BLaER1 treated with 17β-estradiol and CSF1 and Interleukin-3, amounts not matched to agents 10 nM and 100 nM (cell line): ENCODE data around the gene ANKRD28.

Experiments used
- H3K27ac ChIP-seq, 11 experiments: shearing (Covaris generic); formaldehyde crosslinking; 2 replicates each; pipeline ENCODE4 v1.8.1; 2022
- H3K27me3 ChIP-seq, 11 experiments: shearing (Covaris generic); formaldehyde crosslinking; 2 replicates each; pipeline ENCODE4 v1.8.1; 2022
- H3K36me3 ChIP-seq, 11 experiments: shearing (Covaris generic); formaldehyde crosslinking; 2 replicates each; pipeline ENCODE4 v1.8.1; 2022
- H3K4me1 ChIP-seq, 10 experiments: shearing (Covaris generic); formaldehyde crosslinking; 2 replicates each; pipeline ENCODE4 v1.8.1; 2022
- H3K4me2 ChIP-seq, 11 experiments: shearing (Covaris generic); formaldehyde crosslinking; 2 replicates each; pipeline ENCODE4 v1.8.1; 2022
- H3K4me3 ChIP-seq, 10 experiments: shearing (Covaris generic); formaldehyde crosslinking; 2 replicates each; pipeline ENCODE4 v1.8.1; 2022
- H3K9ac ChIP-seq, 11 experiments: shearing (Covaris generic); formaldehyde crosslinking; 2 replicates each; pipeline ENCODE4 v1.8.1; 2022
- H3K9me3 ChIP-seq, 11 experiments: shearing (Covaris generic); formaldehyde crosslinking; replicated peaks in 1 of 11; 2 replicates each; pipeline ENCODE4 v1.8.1; 2022
- H4K20me1 ChIP-seq, 11 experiments: shearing (Covaris generic); formaldehyde crosslinking; 2 replicates each; pipeline ENCODE4 v1.8.1; 2022
- Cebpa-rat ChIP-seq, 11 experiments: shearing (Covaris generic); IDR thresholded peaks; 2 replicates each; pipeline ENCODE4 v1.8.1; 2022

ANKRD28 gene

GRCh38 chr3:15791525-15791924 is 6.3 kb downstream of the ANKRD28 start:
- no peak overlapping the region for H3K27ac ChIP-seq
- H3K27me3 ChIP-seq: no peaks in the 10 kb centered on the region
- H3K4me1 ChIP-seq: peaks cover 9 to 67% (median 22%) of the 10 kb centered on the region in 10 experiments
- peaks cover 0 to 66% (median 6%) of the 10 kb centered on the region in 11 experiments; a peak in 9 of 22 replicates for H4K20me1 ChIP-seq
- peaks cover 10 to 36% (median 26%) of the 10 kb centered on the region in 11 experiments; a peak in 20 of 22 replicates for H3K9me3 ChIP-seq
- H3K36me3 ChIP-seq: peaks cover 12 to 87% (median 69%) of the 10 kb centered on the region in 11 experiments; a peak in 21 of 22 replicates
- peak overlapping the region in 7 of 11 experiments; percentile 11 to 91 (median 80); a peak in 10 of 22 replicates for H3K4me2 ChIP-seq
- H3K4me3 ChIP-seq: peak overlapping the region in 6 of 10 experiments; percentile 37 to 74 (median 66); a peak in 9 of 20 replicates
- no peak for TF ChIP-seq Cebpa-rat (IDR thresholded peaks at IDR 0.05)
- no peak overlapping the region for H3K9ac ChIP-seq

GRCh38 chr3:15787941-15788340 is 9.8 kb downstream of the ANKRD28 start:
- peaks cover 0 to 94% (median 33%) of the 10 kb centered on the region in 11 experiments; a peak in 14 of 22 replicates for H4K20me1 ChIP-seq
- no peak overlapping the region for H3K27ac ChIP-seq
- H3K4me2 ChIP-seq: no peak overlapping the region
- no peak overlapping the region for H3K9ac ChIP-seq
- H3K27me3 ChIP-seq: no peaks in the 10 kb centered on the region
- peaks cover 17 to 99% (median 78%) of the 10 kb centered on the region in 11 experiments; a peak in 21 of 22 replicates for H3K36me3 ChIP-seq
- TF ChIP-seq Cebpa-rat (IDR thresholded peaks at IDR 0.05): no peak
- peaks cover 10 to 36% (median 26%) of the 10 kb centered on the region in 11 experiments; a peak in 20 of 22 replicates for H3K9me3 ChIP-seq
- H3K4me1 ChIP-seq: peaks cover 12 to 75% (median 23%) of the 10 kb centered on the region in 10 experiments
- H3K4me3 ChIP-seq: no peak overlapping the region

- Histone ChIP-seq H3K27me3 (no peaks in the 10 kb centered on the region), H3K27ac (no peak overlapping the region), H3K36me3 (peaks cover 17 to 99% (median 77%) of the 10 kb centered on the region in 11 experiments; a peak in 21 of 22 replicates), H3K4me3 (no peak overlapping the region), H3K9ac (no peak overlapping the region), H3K9me3 (peaks cover 10 to 34% (median 25%) of the 10 kb centered on the region in 11 experiments; a peak in 20 of 22 replicates), H4K20me1 (peaks cover 0 to 98% (median 37%) of the 10 kb centered on the region in 11 experiments; a peak in 14 of 22 replicates), H3K4me2 (0 out of 22 replicates have a peak overlapping the region, but pooled peaks of 1 of the 11 experiments have one; percentile 1), H3K4me1 (peaks cover 12 to 75% (median 22%) of the 10 kb centered on the region in 10 experiments)
- no peak for TF ChIP-seq Cebpa-rat (IDR thresholded peaks at IDR 0.05)
Measured at GRCh38 chr3:15787526-15787925, 10.3 kb downstream of the ANKRD28 start.

GRCh38 chr3:15783361-15783969 is 14.3 kb downstream of the ANKRD28 start:
- H3K4me2 ChIP-seq: peak overlapping the region; percentile 30 to 88 (median 53); a peak in 20 of 22 replicates
- H3K9ac ChIP-seq: peak overlapping the region in 3 of 11 experiments; percentile 58 to 73 (median 69); a peak in 6 of 22 replicates
- peaks cover 0 to 100% (median 62%) of the 10 kb centered on the region in 11 experiments; a peak in 14 of 22 replicates for H4K20me1 ChIP-seq
- H3K4me1 ChIP-seq: peaks cover 12 to 51% (median 20%) of the 10 kb centered on the region in 10 experiments
- H3K9me3 ChIP-seq: no peaks in the 10 kb centered on the region
- H3K27ac ChIP-seq: peak overlapping the region in 8 of 11 experiments; percentile 1 to 77 (median 38); a peak in 12 of 22 replicates
- peak overlapping the region in 2 of 10 experiments; percentile 8 to 33; a peak in 2 of 20 replicates for H3K4me3 ChIP-seq
- no peak for TF ChIP-seq Cebpa-rat (IDR thresholded peaks at IDR 0.05)
- H3K36me3 ChIP-seq: peaks cover 20 to 97% (median 72%) of the 10 kb centered on the region in 11 experiments
- no peaks in the 10 kb centered on the region for H3K27me3 ChIP-seq

- no peaks in the 10 kb centered on the region for H3K9me3 ChIP-seq
- H3K36me3 ChIP-seq: peaks cover 21 to 97% (median 69%) of the 10 kb centered on the region in 11 experiments
- no peaks in the 10 kb centered on the region for H3K27me3 ChIP-seq
- peak overlapping the region in 1 of 11 experiments; percentile 59; a peak in 2 of 22 replicates for H3K27ac ChIP-seq
- no peak for TF ChIP-seq Cebpa-rat (IDR thresholded peaks at IDR 0.05)
- no peak overlapping the region for H3K4me3 ChIP-seq
- H3K4me2 ChIP-seq: peak overlapping the region in 3 of 11 experiments; percentile 52 to 88 (median 71); a peak in 6 of 22 replicates
- no peak overlapping the region for H3K9ac ChIP-seq
- peaks cover 12 to 47% (median 20%) of the 10 kb centered on the region in 10 experiments for H3K4me1 ChIP-seq
- peaks cover 0 to 100% (median 62%) of the 10 kb centered on the region in 11 experiments; a peak in 14 of 22 replicates for H4K20me1 ChIP-seq
Measured at GRCh38 chr3:15782429-15782828, 15.3 kb downstream of the ANKRD28 start.

- no peak for TF ChIP-seq Cebpa-rat (IDR thresholded peaks at IDR 0.05)
- H3K27me3 ChIP-seq: no peaks in the 10 kb centered on the region
- H3K27ac ChIP-seq: no peak overlapping the region
- H3K4me1 ChIP-seq: peaks cover 12 to 43% (median 20%) of the 10 kb centered on the region in 10 experiments
- H3K4me2 ChIP-seq: peak overlapping the region in 1 of 11 experiments; percentile 8; a peak in 1 of 22 replicates
- H3K4me3 ChIP-seq: no peak overlapping the region
- peaks cover 0 to 100% (median 57%) of the 10 kb centered on the region in 11 experiments; a peak in 14 of 22 replicates for H4K20me1 ChIP-seq
- H3K9ac ChIP-seq: no peak overlapping the region
- H3K9me3 ChIP-seq: no peaks in the 10 kb centered on the region
- peaks cover 18 to 97% (median 64%) of the 10 kb centered on the region in 11 experiments for H3K36me3 ChIP-seq
Measured at GRCh38 chr3:15781637-15782402, 16.0 kb downstream of the ANKRD28 start.

GRCh38 chr3:15781131-15781530 is 16.6 kb downstream of the ANKRD28 start:
- Histone ChIP-seq H3K27me3 (no peaks in the 10 kb centered on the region), H4K20me1 (peaks cover 0 to 100% (median 59%) of the 10 kb centered on the region in 11 experiments; a peak in 14 of 22 replicates), H3K27ac (no peak overlapping the region), H3K36me3 (peaks cover 18 to 97% (median 64%) of the 10 kb centered on the region in 11 experiments), H3K4me3 (no peak overlapping the region), H3K9me3 (no peaks in the 10 kb centered on the region), H3K9ac (no peak overlapping the region), H3K4me2 (no peak overlapping the region; a peak in 1 of 22 replicates), H3K4me1 (peaks cover 12 to 43% (median 20%) of the 10 kb centered on the region in 10 experiments)
- no peak for TF ChIP-seq Cebpa-rat (IDR thresholded peaks at IDR 0.05)

GRCh38 chr3:15779111-15779510 is 18.7 kb downstream of the ANKRD28 start:
- Histone ChIP-seq H4K20me1 (peaks cover 0 to 100% (median 52%) of the 10 kb centered on the region in 11 experiments; a peak in 13 of 22 replicates), H3K36me3 (peaks cover 17 to 97% (median 60%) of the 10 kb centered on the region in 11 experiments)

More at GRCh38 chr3:15779111-15779510, 18.7 kb downstream of the ANKRD28 start:
- peaks cover 9 to 30% (median 18%) of the 10 kb centered on the region in 10 experiments for H3K4me1 ChIP-seq
- H3K4me3 ChIP-seq: no peak overlapping the region
- H3K9me3 ChIP-seq: no peaks in the 10 kb centered on the region
- no peak overlapping the region for H3K9ac ChIP-seq
- no peaks in the 10 kb centered on the region for H3K27me3 ChIP-seq
- no peak for TF ChIP-seq Cebpa-rat (IDR thresholded peaks at IDR 0.05)
- no peak overlapping the region for H3K27ac ChIP-seq
- H3K4me2 ChIP-seq: no peak overlapping the region
